Fibroblast of gingiva (primary cell): ENCODE measurements around the gene PARD3.
A peak's percentile ranks its signal among the peaks of the same experiment; 100 is the strongest.

Experiments used
- DNase-seq: peaks from one replicate; pipeline ENCODE4 v3.0.0-alpha.2; 2011; ENCODE audit warnings: low read depth

Gene PARD3

DNA sequence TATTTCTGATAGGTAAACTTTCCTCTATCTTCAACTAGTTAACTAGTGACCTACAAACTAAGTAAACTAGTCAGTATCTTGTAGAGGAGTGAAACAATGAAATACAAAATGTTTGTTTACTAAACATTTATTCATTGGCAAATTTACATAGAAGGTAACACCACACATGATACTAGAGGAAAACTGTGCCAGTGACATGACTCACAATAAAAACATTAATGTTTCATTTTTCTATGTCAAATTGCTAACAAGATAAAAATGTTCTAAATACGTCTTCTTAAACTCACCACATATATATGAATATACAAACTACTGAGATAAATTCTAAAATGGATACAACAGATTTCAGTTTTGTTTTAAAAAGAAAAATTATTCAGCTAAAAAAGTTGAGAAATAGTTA, 471.3 kb downstream of the PARD3 start:
- DNase-seq, result peak; percentile 37

DNA sequence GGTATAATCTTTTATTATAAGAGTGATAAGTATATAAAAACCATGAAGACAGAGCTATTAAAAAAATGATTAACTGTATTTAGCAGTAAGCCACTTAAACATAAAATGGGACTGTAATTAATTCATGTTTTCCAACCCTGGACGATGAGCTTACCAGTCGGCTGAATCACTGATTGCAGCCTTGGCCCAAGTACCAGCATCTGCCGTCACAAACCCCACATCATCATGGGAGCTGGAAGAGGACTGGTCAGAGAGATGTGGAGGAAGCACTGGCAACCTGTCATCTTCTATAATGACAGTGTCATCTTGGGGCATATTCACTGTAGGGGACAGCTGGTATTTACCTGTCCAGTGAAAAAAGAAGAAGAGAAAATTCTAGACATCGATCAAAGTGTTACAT, 473.6 kb downstream of the PARD3 start:
- DNase-seq, result peak; percentile 60

DNA sequence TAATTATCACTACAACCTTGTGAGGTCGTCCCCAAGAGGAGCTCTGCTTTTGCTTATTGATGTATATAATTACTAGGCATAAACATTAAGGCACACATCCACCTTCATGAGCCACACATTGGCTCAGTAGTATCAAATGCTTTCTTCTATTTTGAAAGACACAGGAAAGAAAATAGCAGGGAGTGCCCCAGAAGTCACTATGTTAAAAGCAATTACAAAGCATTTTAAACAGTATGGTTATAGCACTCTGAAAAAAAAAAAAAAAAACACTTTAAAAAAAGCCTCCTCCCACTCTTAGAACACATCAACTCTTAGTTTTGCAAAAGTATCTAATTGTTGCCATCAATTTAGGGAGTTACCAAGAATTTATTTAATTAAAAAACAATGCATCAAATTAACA, 474.2 kb downstream of the PARD3 start:
- DNase-seq, result no peak

DNA sequence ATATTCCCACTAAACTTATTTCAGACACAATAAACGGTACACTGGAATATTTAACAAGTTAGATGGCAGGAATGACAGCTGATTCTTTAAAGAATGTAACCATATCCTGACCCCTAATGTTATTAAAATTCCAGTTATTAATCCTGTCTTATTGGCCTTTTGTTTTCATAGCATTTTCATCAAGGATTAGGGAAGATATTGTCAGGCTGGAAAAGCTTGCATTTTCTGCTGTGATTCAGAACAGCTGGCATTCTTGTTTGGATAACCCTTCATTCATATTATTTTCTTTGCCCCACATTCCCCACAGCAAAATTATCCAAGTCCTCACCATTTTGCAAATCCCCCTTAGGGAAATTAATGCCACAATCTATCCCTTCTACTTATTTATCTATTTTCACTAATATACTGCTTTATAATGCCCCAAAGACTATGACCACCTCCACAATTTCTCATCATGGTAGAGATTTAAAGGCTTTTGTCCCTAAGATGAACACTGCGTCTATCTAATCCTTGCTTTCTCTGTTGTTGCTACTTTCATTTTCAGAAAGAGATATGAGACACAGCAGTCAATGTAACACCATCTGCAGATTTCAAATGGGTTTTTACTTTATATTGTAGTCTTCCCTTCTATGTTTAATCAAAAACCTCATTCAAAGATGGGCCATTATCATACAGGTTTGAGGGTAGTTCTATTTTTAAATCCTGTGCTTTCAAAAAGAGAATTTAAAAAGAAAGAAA, 475.1 kb downstream of the PARD3 start:
- DNase-seq, result no peak

DNA sequence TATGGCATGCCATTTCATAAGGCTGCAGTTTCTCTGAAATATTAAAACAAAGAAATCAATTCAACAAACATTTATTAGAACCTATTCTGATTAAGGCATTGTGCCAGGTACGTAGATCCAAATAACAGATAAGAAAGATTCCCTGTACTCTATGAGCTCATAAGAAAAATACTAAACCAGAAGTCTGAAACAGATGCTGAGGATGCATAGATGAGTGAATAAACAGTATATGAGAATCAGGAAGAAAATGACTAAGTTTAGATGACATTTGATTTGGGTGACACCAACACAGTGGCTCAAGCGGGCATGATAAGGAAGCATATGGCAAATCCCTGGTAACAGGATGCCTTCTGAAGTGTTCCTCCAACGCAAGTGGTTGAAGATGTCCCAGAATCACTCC, 477.2 kb downstream of the PARD3 start:
- no peak for DNase-seq

DNA sequence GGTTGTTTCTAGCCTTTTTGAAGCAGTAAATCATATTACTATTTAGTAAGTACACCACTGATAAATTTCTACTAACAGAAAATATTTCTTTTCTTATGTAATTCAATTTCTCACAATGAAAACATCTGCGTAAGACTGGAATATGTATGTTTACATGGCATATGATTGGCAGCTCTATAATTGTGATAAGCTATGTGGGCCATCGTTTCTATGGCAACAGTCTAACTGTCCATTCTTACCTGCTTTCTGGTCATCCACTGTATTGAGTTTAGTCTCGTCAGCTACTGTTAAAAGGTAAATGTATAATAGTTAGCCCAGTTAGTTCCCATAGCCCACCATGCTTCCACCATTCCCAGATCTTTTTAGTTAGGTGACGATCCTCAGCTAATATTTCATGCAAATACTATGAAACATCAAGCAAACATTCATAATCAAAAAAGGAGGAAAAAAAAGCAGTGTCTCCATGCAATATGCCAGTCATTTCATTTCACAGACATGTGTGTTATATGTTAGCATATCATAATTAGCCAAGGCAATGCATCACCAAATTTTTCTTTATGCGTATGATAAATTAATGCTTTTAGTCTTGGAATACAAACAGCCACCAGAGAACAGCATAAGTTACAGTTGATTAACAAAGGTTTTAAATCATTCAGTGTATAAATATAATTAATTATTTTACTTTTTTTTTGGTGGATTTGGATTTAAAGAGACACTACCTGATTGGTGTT, 479.0 kb downstream of the PARD3 start:
- no peak for DNase-seq

DNA sequence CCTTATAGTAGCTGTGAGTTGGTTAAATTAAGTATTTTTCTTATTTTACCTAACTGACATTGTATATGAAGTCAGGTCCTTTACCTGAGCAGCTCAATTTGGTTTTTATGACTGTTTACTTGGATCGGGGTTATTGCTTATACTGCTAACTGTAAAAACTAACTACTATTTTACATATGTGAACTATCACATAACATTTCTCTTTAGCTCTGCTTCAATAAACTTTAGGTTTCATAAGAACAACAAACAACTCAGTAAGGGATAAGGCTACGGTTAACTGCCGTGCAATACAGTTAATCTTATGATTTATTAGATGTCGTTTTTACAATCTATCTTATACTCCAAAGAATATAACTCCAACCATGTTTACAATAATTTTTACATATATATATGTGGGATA, 480.2 kb downstream of the PARD3 start:
- DNase-seq, result no peak

DNA sequence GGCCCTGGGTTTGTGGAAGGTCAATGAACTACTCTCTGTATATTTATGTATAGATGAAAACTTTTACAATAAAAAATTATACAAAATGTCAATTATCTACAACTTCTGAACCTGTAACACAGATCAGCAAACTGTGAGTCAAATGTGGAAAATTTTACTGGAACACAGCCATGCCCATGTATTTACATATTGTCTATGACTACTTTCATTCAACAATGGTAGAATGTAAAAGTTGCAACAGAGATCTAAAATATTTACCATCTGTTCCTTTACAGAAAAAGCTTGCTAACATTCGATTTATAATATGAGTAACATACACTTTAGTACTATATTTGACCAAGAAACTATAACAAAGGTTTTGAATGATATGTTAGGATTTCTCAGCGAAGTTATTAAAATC, 481.6 kb downstream of the PARD3 start:
- DNase-seq, result peak; percentile 79

DNA sequence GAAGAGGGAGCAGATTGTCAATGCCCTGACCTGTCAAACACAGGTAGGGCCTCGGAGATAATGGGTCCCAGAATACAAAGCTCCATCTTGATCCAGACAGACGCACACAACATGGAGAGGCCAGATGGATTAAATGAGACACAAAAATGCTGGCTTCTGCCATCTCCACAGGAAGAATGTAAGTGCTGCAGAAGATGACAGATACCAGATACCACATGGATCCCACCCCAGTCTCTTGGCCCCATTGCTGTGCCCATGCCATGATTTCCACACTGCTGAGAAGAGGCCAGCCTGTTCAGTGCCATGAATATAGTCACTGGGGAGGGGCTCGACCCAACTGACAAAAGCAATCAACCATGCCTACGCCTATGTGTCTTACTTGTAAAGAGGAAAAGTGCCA, 487.9 kb downstream of the PARD3 start:
- peak; percentile 30 for DNase-seq

DNA sequence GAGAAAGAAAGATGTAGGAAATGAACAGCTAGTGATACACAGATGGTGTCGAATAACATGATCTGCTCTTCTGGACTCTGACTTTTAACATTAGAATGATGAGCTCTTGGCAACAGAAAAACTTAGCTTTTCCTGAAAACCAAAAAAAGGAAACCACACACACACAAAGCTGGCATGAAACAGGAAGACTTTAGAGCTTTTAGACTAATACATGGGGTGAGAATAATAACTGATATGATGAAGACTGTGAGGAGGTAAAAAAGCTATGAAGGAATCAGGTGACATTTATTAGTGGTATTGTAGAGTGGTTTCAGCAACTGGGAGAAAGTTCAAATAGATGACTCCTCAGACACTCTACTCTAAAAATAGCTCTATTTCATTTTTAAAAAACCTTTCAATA, 491.9 kb downstream of the PARD3 start:
- peak; percentile 55 for DNase-seq

DNA sequence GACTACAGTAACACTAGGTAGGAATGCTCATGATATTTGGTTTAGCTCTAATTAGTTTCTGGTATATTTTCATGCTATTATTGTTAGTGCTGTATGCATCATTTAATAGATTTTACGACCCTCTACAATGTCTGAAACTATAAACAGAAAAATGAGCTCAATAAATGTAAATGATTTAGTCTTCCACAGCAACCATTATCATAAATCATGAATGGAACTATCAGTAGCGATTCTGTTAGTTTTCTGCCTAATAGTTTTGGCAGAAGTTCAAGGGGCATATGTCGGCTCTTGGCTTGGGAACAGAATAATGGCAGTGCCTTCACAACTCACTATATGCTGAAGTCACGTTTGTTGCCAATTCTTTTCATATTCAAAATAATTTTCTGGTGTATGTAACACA, 494.8 kb downstream of the PARD3 start:
- DNase-seq, result no peak

DNA sequence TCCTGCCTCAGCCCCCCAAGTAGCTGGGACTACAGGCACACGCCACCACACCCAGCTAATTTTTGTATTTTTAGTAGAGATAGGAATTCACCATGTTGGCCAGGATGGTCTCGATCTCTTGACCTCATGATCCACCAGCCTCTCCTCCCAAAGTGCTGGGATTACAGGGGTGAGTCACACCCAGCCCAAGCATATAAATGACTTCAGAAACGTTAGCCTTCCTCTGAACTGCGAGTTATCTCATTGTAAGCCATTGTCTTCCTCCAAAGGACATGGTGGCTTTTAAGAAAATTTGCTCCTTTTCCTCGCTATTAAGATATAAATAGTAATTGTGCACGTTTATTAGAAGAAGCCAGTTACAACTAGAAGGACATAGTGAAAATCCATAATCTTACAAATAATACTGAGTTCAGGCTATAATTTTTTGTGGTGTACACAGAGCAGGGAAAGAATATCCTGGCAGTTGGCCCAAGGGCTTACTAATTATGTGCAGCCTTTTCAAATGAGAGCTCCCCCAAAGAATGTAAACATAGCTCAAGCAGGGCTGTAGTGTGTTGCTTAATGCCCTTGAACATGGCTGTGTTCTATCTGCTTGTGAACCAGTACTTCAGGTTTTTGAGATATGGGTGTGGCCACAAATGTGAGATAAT, 495.8 kb downstream of the PARD3 start:
- peak; percentile 94 for DNase-seq

DNA sequence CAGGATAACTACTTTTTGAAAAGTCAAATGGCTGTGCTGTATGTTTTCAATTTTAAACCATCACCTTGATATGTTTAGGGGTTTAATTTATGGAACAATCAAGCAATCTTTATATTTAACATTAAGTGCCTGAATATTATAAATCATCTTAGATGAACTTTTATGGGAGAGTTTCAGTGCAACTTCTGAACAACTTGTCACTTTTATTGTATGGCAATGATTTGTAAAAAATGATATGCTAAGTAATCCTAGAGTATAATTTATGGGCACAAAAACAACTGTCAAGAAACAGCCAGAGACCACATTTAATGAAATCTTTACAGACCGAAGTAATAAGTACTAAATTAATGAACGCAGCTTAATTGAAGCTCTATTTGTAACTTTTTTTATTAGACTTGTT, 498.9 kb downstream of the PARD3 start:
- DNase-seq, result no peak

DNA sequence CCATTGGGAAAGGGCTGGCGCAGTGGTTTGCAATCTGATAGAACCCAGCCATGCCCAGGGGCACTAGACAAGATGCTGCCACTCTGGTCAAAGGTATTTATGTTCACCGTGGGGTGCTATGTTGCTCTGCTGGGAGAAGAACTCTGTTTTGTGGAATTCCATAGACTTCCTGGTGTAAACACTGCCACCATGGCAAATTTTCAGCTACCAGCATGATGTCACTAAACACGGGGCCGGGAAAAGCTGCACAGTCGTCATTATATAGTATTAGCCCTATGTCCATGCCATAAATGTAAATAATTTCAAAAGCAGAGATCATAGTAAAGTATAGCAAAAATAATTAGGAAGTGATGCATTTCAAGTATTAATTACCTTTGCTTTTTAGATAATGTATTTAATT, 500.6 kb downstream of the PARD3 start:
- no peak for DNase-seq

DNA sequence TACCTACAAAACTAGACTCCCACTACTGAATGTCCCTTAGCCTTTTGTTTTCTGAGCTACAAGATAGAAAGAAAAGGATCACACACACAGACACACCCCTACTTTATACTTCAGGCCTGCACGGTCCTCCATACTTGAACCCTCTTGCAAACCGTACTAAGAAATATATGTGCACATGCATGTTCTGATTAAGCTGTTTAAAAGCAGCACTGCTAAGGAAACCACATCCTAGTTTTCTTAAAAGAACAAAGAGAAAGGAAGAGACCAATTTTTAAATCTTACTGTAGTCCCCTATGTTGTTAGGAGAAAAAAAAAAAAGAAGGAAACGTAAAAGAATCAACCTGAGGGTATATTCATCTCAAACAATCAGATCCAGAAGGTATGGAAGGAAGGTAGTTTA, 501.2 kb downstream of the PARD3 start:
- no peak for DNase-seq

DNA sequence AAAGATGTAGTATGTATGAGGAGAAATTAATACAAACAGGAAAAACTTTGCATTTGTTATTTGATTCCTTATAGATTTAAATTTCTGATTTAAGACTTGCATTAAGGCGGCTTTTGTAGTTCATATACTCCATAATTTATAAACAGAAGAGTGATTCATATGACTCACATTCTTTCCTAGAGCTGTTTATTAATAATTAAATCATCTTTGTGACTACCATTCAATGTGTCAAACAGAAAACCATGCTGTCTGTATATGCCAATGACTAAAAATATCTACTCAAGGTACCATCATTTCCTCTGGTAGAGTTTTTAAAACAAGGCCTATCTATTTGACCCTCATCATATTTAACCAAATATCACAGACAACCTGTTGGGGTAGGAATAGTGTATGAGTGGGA, 501.7 kb downstream of the PARD3 start:
- DNase-seq, result no peak

DNA sequence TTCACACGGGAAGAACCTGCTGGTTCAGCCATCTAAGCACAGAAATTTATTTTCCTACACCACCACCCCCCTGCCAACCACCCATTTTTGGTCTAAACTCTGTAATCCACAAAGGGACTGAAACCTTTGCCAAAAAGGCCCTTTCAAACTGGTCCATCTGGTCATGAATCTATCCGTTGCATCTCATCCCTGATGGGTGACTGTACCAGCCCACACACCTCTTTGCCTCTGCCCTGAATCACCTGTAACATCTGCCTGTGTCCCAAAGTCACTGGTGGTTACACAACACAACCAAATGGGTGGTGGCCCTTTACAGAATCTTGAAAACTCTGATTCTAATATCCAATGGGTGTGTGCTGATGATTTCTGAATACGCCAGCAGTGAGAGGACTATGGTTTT, 503.4 kb downstream of the PARD3 start:
- DNase-seq, result no peak

DNA sequence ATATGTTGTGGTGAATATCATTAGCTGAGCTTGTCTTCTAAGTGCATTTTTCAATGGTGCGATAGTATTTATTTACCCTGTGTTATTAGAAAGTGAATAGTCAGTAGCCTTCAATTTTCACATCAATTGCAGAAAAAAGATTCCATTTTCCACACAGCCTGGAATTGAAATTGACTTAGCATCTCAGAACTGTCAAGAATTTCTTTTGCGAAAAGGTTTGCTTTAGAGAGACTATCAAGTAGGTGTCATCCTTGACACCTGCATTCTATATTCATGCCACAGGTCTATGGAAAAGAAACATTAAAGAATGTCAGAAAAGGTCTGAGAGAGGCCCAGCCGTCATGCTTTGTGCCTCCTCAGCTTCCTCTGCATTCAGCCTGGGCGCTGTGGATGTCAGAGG, 504.9 kb downstream of the PARD3 start:
- DNase-seq, result no peak

DNA sequence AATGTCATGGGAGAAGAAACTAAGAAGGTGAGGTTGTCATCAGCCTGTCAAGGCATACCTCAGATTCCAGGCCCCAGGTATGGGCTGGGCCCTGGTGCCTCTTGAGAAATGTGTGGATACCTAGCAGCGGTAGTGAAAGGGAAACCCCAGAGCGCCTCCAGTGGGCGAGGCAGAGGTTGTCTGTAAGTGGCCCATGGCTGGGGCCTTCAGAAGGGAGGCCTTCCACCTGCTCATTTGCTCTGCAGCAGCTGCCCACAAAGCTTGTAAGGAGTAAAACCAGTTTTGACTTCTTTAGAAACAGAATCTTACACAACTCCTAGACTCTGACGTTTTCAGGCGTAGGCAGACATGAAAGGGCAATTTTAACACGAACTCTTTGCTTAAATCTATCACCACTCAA, 509.9 kb downstream of the PARD3 start:
- DNase-seq, result no peak

DNA sequence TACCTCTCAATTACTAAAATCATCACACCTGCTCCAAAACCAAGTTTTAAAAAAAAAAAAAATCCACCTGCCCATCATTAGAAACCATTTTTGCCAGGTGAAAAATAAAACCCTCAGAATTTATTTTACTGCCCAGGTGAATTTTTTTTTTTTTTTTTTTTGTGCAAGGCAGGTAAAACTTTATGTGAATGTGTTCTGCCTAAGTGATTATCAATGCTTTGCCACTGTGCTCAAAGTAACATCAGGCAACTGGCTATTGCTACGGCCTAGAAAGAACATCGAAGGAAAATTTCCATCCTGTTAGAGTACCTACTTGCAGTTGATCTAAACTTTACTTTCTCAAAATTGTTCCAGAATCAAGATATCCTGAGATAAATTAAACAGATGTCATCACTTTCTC, 512.1 kb downstream of the PARD3 start:
- DNase-seq, result no peak

DNA sequence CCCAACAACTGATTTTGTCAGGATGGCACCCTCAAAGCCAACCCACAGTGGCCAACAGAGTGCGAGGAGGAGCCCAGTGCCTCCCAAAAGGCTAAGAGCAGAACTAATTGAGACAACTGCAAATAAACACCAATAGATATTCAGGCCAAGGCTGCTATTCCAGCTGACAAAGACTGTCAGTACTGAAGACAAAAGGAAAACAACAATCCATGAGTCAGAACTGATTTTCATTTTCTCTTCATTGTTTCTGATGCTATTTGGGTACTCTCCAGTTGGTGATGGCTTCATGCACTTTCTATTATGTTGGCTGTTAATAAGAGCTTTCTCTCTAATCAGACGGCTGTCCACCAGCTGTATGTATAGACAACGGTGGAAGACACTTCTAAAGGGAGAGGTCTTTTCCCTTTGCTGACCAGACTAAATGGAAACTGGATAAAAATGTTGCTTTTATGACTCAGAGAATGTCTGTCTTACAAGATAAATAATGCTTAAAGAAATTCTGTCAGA, 515.9 kb downstream of the PARD3 start:
- DNase-seq, result peak; percentile 8

DNA sequence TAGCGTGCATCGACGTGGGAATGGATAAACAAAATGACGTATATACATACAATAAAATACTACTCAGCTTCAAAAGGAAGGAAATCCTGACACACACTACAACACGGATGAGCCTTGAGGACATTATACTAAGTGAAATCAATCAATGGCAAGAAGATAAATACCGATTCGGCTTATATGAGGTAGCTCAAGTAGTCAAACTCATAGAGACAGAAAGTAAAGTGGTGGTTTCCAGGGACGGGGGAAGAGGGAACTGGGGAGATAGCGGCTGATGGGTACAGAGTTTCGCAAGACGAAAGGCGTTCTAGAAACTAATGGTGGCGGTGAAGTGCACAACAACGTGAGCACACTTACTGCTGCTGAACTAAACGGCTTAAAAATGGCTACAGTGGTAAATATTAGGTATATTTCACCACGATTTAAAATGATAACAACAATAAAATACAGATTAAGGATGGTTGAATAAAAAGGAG, 516.7 kb downstream of the PARD3 start:
- no peak for DNase-seq
